DMS53 treated with DMSO at 0.1 percent for 48 hours (cell line): Measurements from ENCODE around the gene XCL2.
"Not testable (repeated sequence)": the region's sequence is repeated elsewhere in the genome, so short reads cannot be mapped to it uniquely, and the experiment has no call there.

Source experiments
- DNase-seq: peaks from one replicate; lab custom pipeline; 2025; ENCODE audit not compliant: unreplicated experiment; lab: John Stamatoyannopoulos, UW

Gene XCL2, protein sequence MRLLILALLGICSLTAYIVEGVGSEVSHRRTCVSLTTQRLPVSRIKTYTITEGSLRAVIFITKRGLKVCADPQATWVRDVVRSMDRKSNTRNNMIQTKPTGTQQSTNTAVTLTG

DNA sequence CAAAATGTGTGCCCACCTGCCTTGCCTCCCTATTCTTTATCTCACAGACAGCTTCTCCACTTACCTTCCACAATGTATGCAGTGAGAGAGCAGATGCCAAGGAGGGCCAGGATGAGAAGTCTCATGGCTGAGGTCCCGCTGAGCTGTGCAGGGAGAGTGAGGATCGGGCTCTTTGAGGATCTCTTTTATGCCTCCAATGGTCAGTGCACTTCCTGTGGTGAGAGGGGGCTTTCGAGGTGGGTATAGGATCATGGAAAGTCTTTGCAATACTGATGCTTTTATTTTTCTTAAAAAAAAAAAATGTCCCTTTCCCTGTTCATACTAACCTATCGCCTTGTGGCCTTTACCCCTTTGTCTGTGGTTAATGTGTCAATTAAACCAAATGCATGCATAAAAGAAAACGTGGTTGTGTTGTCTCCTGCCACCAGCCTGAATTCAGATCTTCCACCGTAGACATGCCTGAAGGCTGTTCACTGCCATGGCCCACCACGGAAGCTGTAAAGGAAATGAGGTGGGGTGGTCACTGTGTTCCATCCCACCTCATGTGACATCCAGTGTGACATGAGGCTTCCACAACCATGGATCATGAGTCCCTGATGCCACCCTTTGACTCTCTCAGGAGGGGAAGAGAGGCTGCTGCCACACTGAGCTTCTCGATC lies at the start of gene XCL2:
TSS of gene XCL2 (minus strand) at position 158 of the 659 bp plus-strand sequence. CDS start at position 125, 33 bp downstream.
- not testable (repeated sequence) for DNase-seq

DNA sequence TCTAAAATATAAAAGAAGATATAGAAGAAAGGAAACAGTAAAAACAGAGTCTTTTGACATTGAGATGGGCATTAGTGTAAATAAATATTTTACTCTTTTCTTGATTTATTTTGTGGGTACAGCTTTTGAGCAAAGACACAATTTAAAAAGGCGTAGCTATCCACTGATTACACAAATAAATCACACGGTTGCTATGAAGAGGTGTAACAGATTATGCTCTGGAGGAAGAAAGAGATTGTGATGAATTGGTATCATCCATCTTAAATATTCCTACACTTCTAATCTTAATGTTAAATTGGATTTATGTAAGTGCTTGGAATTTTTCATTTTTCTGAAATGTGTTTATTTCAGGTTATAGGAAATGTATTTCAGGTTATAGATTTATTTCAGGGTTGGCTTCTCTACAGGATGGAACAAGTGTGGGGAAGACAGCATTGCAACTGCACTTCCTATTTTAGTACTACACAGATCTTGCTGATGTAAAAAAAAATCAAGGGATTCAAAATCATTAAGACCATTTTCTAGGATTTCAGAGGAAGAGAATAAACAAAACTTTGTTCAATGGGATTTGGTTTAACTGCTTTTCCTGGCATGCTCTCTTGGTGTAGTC lies 47.9 kb upstream of the XCL2 start:
- DNase-seq: no peak

DNA sequence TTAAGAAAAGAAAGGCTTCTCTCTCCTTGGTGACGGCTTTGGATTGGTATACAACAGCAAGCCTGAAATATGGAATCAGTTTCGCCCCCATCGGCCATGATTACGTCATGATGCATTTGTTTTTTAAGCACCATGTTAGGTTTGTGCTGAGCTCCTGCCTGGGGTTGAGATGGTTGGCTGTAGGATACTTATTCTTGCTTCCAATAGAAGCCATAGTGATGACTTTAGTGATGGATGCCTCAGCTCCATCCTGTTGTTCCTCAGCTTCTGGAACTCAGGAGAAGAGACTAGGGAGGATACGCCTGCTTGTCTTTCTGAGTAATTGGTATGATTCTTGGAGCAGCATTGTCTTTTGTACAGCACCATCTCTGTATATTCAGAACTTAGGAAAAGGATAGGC lies 47.3 kb upstream of the XCL2 start:
- no peak for DNase-seq

DNA sequence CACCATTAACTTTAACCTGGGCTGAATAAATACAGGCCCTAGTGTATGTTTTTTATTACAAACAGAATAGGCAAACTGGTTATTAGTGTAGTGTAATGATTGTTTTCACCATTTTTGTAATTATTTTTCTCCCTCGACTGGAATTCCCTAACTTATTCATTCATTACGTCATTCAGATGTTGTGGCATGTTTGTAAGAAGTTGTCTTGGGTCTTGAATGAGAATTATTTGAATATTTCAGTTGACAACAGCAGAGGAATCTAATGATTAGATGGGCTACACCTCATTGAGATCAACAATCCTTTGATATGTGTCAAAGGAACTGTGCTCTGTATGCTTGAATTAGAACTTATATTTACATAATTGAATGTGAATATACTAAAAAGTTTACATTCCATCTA lies 45.4 kb upstream of the XCL2 start:
- no peak for DNase-seq

DNA sequence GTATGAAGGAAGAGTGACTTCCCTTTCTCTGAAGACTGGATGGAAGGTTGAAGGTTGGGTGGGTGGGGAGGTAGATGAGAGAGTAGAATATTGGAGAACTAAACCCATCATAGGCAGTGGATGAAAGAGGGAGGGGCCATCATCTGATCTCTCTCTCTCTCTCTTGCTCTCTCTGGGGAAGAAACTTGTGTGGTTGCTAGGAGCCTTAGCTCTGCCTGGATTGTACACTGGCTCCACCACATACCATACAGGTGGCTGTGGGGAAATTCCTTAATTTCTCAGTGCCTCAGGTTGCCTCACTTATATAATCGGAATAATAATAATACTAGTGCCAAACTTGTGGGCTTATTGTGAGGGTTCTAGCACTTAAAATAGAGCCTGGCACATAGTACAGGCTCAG lies 42.1 kb upstream of the XCL2 start:
- DNase-seq: no peak

DNA sequence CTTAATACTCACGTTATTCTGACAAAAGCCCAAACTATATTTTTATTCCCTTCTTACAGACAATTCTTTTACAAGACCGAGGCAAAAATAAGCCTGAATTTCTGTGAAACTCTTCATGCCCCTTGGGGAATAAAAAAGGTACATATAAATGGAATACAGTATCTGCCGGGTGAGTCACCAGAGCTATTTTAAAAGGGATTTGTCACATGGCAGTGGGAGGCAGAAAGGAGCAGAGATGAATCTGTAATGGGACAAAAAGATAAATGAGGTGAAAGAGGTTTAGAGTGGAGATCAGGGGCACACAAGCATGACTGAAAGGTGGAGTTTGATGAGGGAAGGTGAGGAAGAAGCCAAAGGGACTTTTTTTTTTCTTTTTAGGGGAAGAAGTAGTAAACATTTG lies 41.4 kb upstream of the XCL2 start:
- peak; percentile 7 for DNase-seq

DNA sequence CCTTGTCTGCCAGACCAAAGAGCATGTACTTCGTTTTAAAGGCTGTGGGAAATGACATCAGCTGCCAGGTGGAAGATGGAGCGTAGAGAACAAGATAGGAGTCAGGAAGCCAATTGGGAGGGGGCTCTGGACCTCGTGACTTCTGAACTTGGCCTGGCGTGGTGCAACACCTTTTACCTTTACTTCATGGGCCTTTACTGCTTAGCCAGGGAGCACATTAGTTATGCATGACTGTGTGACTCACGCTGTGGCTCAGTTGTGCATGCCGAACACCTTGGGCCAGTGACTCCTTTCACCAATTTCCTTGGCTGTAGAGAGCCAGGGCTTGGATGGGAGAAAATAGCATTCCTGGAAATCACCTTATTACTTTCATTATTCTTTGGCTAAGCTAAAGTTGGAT lies 39.8 kb upstream of the XCL2 start:
- no peak for DNase-seq

DNA sequence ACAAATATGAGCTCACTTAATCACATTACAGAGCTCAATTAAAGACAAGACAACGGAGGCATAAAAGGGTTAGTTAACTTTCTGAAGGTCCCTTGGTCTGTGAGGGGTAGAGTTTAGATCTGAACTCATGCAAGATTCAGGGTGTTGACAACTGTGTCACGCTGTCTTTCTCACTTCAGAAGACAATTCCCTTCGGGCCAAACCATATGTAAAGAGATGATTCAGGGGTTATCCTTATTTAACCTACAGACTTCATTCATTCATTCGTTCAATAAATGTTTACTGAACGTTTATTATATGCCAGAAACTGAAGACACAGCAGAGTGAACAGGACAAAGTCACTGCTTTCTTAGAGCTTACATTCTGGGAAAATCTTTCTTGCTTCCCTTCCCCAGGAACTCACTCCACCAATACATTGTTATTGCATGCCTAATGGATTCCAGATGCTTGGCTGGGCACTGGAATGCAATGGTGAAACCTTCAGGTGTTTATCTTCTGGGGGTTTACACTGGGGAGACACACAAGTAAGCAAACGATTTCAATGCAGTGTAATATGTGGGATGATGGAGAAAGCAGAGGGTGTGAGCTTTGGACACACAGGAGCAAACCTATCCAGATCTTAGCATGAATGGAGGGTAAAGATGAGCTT lies 39.0 kb upstream of the XCL2 start:
- DNase-seq: no peak

DNA sequence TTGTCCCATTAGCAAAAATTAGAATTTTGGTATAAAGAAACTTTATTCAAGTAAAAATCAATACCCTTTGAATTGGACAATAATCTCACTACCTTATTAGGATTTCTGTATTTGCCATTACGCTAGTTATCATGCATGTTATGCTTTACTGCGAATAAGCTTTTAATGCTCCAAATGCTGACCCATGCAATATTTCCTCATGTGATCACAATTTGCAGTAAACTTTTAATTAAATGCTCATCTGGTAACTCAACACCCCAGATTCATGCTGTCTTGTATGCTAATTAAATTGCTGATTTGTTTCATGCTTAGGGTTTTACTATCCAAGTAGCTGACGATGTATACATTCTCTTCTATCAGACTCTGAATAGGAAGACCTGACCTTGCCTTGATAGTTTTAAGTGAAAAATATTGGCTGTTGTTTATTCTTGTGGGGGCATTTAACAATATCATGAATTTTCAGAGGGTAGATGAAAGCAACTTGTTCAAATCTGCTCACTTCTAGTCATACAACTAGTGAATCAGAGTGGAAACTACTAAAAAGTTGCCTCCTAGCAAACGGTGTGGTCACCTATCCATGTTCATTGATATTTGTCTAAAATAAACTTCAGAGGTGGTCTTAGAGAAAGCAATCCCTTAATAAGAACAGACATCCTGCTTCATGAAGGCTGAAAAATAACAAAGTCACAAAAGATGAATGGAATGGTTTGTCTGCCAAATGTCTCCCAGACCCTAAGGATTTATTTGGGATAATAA lies 38.2 kb upstream of the XCL2 start:
- no peak for DNase-seq

DNA sequence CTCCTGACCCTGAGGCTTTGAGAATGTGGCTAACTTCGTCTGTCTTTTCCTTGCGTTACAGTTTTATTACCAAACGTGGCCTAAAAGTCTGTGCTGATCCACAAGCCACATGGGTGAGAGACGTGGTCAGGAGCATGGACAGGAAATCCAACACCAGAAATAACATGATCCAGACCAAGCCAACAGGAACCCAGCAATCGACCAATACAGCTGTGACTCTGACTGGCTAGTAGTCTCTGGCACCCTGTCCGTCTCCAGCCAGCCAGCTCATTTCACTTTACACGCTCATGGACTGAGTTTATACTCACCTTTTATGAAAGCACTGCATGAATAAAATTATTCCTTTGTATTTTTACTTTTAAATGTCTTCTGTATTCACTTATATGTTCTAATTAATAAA lies 37.2 kb upstream of the XCL2 start:
- not testable (repeated sequence) for DNase-seq

DNA sequence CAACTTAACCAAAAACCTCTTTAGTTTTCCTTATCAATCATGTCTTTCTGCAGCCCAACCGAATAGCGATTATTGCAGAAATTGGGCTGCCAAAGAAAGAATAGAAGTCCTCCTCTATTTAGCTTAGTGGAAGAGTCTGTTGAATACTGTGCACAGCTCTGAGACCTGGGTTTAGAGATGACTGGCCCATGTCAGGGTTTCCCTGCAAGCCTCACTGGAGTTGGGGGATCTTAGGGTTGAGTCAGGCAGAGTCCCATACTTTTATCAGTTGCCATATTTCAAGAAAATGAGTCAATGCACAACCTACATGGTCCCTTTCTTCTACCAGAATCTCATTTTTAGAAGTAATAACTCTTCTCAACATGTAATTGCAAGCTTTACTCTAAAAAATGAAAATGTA lies 36.5 kb upstream of the XCL2 start:
- not testable (repeated sequence) for DNase-seq

DNA sequence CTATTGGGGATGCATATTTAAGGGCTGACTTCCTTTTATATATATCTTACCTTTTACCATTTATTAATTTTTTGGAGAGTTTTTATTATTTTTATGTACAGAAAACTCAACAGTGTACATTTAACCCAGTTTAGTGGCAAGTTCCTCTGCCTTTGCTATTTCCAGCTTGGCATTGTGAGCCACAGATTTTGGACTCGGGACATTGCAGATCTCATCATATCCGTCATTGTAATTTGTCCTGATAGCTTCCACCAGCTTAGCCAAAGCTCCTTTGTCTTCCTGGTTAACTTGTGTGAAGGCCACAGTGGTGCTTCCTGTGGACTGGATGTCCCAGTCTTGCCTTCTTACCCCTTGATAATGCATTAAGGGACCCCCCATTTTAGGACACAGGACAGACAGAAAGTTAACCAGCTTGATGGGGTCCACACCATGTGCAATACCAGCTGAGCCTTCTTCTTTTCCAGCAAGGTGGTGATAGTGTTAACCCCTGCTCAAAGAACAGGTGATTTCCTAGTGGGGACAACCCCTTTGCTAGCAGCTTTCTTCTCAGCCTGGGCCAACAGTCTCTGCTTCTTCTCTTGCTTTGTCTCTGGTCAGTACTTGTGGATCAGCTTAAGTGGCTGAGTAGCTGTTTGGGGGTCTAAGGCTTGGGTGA lies 34.9 kb upstream of the XCL2 start:
- DNase-seq: not testable (repeated sequence)

DNA sequence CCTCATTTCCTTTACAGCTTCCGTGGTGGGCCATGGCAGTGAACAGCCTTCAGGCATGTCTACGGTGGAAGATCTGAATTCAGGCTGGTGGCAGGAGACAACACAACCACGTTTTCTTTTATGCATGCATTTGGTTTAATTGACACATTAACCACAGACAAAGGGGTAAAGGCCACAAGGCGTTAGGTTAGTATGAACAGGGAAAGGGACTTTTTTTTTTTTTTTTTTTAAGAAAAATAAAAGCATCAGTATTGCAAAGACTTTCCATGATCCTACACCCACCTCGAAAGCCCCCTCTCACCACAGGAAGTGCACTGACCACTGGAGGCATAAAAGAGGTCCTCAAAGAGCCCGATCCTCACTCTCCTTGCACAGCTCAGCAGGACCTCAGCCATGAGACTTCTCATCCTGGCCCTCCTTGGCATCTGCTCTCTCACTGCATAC lies 32.5 kb upstream of the XCL2 start, which contains the start of gene XCL1:
TSS of gene XCL1 (plus strand) at position 361 of the 444 bp plus-strand sequence. CDS start at position 394, 33 bp downstream.
- DNase-seq: not testable (repeated sequence)

DNA sequence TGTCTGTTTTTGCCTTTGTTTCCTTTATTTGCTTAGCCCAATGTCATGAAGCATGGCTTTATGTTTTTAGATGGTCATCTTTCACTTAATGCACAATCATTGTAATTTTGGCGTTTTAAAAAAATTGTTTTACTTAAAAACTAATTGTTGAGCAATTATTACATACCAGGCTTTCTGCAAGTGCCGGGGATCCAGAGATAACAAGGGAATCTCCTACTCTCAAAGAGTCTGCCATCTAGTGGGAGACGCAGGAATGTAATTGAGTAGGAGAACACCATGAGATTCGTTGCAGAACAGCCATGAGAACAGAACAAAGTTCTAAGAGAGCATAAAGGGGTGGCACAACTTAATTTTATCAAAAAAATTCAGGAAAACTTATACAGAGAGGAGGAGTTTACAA lies 30.4 kb upstream of the XCL2 start:
- DNase-seq: peak; percentile 75

DNA sequence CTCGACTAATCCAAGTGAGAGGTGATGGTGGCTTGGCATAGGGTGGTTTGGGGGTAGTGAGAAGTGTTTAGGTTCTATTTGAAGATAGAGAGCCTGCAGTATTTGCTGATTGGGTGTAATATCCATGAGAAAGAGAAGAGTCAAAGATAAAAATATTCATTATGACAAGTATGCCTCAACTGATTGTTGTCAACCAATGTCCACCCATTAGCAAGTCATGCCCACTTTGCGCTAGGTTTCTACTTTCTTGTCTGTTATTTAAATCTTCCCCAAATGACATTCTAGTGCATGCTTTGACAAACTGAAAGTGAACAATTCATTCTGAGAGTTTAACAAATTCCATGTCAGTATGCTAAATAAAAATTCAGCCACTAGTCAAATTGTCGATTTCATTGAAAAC lies 28.8 kb upstream of the XCL2 start:
- DNase-seq: no peak

DNA sequence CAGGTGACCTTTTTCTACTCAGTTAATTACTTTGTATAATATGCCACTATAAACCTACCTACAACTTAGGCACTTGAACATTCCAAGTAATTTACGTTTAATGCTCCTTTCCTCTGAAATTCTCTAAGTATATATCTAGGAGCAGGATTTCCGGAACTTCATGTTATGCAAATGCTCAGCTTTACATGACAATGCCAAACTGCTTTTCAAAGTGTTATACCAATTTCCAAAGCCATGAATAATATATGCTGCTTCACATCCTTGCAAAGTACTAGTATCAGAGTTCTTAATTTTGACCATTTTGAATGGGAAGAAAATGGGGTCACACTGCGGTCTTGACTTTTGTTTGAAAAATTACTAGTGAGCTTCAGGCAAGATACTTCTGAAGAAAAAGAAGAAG lies 26.9 kb upstream of the XCL2 start:
- DNase-seq: no peak

DNA sequence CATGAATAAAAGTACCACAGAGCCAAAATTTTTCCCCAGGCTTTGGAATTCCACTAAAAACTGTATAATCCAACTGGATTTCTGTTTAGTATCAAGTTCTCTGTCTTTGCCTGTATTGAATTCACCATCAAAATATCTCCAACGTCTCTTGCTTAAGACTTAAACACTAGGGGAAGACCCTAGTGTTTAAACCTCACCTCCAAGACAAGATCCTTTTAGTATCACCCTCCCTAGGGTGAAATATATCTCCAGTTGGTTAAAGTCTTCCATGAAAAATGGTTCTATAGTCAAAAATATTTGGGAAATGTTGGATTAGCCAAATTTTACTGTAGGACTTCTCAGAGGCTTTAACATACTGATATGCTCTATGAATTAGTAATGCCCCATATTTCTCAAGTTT lies 24.5 kb upstream of the XCL2 start:
- DNase-seq: no peak

DNA sequence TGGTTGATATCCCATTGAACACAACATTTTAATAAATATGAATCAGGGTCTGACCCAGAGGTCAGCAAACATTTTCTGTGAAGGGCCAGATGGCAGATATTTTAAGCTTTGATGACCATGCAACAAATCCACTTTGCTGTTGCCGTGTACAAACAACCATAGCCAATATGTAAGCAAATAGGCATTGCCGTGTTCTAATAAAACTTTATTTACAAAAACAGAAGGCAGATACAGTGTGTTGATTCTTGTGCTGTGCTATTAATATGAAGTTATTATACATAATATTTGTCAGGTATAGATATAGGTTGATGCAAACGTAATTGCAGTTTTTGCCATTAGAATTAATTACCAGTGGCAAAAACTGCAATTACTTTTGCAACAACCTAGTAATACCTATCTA lies 23.8 kb upstream of the XCL2 start:
- no peak for DNase-seq

DNA sequence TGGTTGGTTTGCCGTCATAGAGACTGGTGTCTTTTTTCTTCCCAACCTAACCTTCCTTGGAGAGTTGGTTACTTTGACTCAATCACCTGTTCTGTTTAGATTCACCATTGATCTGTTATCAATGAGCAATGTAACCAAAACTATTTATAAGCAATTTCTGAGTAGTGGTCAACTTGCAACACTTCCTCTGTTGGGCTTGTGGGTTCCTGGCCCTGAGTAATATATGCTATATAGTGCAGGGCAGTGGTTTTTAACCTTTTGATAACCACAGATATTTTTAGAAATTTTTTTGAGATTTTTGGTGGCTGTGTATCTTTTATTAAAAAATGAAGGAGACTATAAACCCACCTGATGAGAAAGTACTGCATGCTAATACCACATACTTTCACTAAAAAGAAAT lies 23.2 kb upstream of the XCL2 start:
- DNase-seq: no peak

DNA sequence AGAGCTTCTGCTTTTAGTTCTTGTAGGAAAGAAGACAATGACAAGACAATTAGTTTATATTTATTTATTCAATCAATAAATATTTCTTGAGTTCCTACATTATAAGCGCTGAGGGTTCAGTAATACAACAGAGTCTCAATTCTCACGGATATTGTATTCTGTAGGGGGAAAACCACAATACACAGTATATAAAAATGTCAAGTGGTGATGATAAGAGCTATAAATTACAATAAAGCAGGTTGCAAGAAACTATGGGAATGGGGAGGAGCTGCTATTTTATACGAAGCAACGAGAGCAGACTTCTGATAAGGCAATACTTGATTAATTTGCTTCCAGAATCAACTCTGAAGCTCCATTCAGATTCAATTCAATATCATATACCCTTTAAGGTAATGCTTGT lies 22.0 kb upstream of the XCL2 start:
- DNase-seq: no peak

DNA sequence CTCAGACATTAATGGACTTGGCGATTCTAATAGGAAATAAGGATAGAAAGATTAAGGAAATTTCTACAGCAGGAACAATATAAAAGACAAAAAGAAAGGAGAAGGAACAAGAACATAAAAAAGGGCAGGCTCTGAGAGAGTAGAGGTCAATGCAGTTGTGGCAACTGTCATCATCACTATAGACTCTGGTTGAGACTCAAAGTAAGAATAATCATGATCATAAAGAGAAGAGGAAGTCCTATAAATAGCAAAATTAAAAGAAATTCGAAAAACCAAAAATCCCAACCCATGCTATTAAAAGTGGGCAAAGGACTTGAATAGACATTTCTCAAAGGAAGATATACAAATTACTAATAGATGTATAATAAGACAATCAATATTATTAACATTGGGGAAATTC lies 18.2 kb upstream of the XCL2 start:
- no peak for DNase-seq
